Measurements from ENCODE around the gene MRTO4.

- TF ChIP-seq, protein P1, sequence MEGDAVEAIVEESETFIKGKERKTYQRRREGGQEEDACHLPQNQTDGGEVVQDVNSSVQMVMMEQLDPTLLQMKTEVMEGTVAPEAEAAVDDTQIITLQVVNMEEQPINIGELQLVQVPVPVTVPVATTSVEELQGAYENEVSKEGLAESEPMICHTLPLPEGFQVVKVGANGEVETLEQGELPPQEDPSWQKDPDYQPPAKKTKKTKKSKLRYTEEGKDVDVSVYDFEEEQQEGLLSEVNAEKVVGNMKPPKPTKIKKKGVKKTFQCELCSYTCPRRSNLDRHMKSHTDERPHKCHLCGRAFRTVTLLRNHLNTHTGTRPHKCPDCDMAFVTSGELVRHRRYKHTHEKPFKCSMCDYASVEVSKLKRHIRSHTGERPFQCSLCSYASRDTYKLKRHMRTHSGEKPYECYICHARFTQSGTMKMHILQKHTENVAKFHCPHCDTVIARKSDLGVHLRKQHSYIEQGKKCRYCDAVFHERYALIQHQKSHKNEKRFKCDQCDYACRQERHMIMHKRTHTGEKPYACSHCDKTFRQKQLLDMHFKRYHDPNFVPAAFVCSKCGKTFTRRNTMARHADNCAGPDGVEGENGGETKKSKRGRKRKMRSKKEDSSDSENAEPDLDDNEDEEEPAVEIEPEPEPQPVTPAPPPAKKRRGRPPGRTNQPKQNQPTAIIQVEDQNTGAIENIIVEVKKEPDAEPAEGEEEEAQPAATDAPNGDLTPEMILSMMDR (IDR thresholded peaks at IDR 0.05 in 8 of 11, conservative IDR thresholded peaks at IDR 0.05 in 3 of 11), result no peak
- TF ChIP-seq POLR2AphosphoS5 (IDR thresholded peaks at IDR 0.05), result no peak
- TF ChIP-seq POLR2A (IDR thresholded peaks at IDR 0.05), result no peak
Measured at GRCh38 chr1:19206947-19207346, 44.7 kb upstream of the MRTO4 start.

All from spleen (tissue), 7 donors.